HTERT RPE-1 (cell line): Measurements from ENCODE around the gene NOLC1.
"Not testable (repeated sequence)": the region's sequence is repeated elsewhere in the genome, so short reads cannot be mapped to it uniquely, and the experiment has no call there.

Experiments used
- in situ Hi-C: fragments of 300-500 bp; cut with MboI; formaldehyde crosslinking; loops from 4 replicates; pipeline ENCODE4 v1.14.3; 2020; ENCODE audit warnings: low sequenced_read_pairs

NOLC1 gene

DNA sequence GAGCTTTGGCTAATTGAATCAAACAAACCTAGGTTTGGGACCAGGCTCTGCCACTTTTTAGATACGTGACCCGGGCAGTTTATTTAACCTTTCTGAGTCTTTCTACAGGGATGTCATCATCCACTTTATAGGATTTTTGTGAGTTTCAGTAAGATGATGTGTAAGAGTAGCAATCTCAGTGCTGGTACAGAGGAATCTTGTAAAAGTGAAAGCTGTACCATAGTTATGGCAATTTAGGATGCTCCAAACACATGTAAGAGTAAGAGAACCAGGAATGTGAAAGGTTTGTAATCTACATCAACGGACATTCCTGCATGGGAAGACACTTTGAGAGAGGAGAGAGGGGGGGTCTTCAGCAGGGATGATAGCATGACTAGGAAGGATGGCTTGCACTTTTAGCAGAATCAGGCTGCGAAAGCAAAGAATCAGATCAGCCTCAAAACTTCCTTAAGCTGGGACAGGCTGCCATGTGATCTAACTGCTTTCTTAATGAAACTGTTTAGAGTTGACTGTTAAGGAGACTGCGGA, 968 bp downstream of the NOLC1 start:
- in situ Hi-C loops = no loop called here

- in situ Hi-C loops = no loop called here
Observed at GRCh38 chr10:102154466-102155116, 2.4 kb downstream of the NOLC1 start.

DNA sequence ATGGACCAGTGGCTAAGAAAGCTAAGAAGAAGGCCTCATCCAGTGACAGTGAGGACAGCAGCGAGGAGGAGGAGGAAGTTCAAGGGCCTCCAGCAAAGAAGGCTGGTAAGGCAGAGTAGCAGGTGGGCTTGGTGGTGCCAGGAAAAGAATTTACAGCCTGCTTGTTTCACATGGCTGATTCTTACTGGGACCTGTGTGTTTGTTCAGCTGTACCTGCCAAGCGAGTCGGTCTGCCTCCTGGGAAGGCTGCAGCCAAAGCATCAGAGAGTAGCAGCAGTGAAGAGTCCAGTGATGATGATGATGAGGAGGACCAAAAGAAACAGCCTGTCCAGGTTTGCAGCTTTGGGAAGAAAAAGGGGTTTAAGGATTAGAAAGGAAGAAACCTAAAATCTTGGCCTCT, 5.0 kb downstream of the NOLC1 start:
- in situ Hi-C loops = no loop called here

- in situ Hi-C loops = no loop called here
Observed at GRCh38 chr10:102159051-102159597, 6.9 kb downstream of the NOLC1 start.

DNA sequence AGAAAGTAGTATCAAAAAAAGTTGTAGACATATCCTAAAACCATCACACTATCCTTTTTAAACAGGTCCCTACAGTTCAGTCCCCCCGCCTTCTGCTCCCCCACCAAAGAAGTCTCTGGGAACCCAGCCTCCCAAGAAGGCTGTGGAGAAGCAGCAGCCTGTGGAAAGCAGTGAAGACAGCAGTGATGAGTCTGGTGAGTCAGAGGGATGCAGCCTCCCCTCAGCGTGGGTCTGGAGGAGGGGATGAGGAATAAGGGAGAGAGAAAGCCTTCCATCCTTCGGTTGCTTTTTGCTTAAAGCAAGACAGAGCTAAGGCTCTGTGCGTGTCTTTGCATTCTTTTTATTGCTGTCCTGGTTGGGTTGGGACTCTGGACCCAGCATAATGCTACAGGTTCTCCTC, 7.6 kb downstream of the NOLC1 start:
- in situ Hi-C loops = no loop called here

DNA sequence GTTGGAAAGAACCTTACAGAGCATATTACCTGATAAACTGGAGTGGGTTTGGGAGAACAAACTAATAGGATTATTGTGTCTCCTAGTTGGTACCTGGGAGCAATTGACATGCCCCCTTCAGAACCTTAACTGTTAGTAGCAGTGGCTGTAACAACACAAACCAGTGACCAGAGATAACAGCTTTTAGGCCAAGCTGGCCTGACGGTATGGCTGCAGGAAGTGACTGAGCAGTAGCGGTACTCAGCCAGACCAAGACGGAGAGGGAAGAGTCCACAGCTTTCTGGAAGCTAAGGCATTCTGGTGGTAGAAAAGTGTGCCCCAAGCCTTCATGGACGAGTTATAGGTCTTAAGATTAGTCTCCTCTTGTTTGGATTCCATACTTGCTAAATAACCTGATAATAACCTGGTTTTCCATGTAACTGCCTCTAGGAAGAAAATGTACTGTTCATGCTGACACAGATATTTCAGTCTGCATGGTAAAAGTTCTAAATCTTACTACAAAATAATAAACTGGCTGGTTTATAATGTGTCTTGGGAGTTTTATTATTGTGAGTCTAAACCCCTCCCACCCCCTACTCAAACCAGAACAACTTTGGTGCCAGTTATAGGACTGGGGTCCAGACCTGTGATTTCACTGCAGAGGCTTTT, 11.3 kb downstream of the NOLC1 start:
- in situ Hi-C loops = no loop called here

GRCh38 chr10:102167861-102168260, 15.7 kb downstream of the NOLC1 start:
- in situ Hi-C loops = no loop called here

- in situ Hi-C loops = no loop called here
Observed at GRCh38 chr10:102170602-102171001, 18.4 kb downstream of the NOLC1 start.

- in situ Hi-C loops = no loop called here
Observed at GRCh38 chr10:102172288-102172687, 20.1 kb downstream of the NOLC1 start.

DNA sequence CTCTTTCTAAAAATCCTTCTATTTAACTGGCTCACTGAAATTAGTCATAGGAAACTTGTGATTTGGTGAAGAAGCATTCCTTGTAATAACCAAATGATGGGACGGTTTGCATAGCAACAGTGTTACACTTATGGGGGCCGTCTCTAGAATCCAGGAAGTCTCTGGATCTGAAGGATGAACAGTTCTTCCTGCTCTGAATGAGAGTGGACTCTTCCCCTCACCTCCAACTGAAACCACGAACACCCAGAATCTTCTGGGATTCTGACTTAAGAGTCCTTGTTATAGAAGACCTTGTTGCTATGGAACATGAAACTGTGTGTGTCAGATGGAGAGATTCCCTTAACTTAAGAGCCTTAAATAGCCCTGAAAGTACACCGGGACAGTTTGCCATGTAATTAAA, 23.2 kb downstream of the NOLC1 start:
- in situ Hi-C loops = no loop called here

- in situ Hi-C loops = no loop called here
Observed at GRCh38 chr10:102184606-102185005, 32.4 kb downstream of the NOLC1 start.

DNA sequence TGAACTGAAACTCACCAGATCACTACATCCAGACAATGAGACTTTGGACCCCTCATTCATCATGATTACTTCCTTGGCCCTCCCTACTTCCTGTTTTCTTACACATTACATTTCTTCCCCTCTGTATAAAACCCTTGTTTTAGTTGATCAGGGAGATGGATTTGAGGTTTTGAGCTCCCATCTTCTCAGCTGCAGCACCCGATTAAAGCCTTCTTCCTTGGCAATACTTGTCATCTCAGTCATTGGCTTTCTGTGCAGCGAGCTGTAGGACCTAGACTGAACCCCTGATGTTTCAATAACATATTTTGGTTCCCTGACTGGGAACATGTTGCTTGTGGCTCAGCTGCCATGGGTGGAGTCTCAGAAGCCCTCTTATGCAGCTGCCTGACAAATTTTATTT, 33.1 kb downstream of the NOLC1 start:
- in situ Hi-C loops = no loop called here

DNA sequence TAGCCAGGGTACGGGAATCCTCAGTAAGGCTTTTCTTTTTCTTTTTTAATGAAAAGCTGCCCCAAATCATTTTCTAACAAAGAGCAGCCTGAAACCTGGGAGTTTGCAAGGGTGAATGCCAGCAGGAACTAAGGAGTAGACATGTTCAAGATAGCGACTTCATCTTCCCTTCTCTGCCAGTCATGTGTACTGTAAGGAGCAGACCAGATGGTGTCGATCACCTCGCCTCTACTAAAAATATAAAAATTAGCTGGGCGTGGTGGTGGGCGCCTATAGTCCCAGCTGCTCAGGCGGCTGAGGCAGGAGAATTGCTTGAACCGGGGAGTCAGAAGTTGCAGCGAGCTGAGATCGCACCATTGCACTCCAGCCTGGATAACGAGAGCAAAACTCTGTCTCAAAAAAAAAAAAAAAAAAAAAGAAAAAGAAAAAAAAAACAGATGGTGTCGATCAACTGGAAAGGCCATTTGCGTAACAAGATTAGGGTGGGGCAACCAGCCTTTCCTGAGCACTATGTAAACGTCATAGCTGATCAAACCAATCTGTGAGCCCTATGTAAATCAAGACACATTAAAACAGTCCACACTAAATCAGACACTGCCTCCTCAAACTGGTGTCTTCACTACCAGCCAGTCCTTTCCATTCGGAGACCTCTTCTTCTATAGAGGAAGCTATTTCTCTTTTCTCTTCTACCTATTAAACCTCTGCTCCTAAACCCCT, 33.8 kb downstream of the NOLC1 start:
- in situ Hi-C loops = no loop called here

DNA sequence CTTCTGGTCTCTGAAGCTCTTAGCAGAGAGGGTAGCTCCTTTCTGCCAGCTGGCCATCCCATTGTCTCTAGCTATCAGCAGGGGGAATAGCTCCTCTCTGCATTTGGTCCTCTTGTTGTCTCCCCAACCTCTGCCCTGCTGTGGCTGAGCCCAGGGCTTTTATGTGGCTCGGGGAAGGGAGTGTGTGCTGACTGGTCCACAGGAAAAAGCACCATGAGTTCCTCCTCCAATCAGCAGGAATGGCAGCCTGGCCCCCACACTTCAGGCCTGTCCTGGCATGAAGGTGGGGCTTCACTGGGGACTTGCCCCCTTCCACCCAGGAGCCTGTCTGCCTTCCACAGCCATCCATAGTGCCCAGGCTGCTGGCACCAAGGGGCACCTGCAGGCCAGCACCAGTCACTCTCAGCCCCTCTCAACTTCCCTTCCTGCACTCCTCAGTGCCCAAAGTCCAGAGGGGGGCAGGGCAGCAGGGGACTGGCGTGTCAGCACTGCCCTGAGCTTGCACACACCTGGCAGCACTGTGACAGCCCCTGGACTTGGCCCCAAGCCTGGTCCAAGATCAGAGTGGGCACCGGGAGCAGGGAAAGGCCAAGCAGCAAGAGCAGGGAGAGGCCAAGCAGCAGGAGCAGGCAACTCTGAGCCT, 36.2 kb downstream of the NOLC1 start:
- in situ Hi-C loops = no loop called here

- in situ Hi-C loops = not testable (repeated sequence)
Observed at GRCh38 chr10:102188941-102189898, 37.0 kb downstream of the NOLC1 start.

DNA sequence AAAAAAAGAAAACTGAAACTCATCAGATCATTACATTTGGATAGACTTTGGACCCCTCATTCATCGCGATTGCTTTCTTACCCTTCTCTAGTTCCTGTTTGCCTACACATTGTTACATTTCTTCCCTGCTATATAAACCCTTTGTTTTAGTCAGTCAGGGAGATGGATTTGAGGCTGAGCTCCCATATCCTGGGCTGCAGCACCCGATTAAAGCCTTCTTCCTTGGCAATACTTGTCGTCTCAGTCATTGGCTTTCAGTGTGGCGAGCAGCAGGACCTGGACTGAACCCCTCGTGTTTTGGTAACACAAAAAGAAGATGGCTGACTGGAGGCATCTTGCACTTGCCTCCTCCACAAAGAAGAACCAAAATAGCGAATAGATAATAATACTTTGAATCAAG, 39.8 kb downstream of the NOLC1 start:
- in situ Hi-C loops = no loop called here

DNA sequence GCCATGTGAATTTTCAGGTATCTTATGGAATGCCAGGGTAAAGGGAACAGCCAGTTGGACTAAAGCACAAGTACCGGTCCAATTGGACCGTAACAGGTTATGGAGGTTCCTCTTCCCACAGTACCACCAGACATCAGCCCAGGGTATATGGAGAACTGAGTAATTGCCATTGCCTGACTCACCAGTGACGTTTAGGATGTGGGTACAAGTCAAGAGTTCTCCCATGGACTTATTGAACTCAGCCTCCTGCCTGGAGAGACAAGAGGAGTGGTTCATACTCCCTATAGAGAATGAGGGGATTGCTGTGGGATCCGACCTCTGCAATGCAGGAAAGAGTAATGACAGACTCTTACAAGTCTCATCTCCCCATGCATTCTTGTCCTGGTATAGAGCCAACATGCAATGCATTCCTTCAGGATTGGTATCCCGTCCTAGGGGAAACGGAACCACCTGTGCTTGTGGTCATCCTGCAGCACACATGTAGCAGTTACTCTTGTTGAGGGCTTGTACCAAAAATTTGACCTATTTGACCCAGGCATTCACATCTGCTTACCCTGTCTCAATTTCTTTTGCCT, 43.2 kb downstream of the NOLC1 start:
- in situ Hi-C loops = no loop called here

GRCh38 chr10:102196893-102197292, 44.7 kb downstream of the NOLC1 start:
- in situ Hi-C loops = no loop called here

DNA sequence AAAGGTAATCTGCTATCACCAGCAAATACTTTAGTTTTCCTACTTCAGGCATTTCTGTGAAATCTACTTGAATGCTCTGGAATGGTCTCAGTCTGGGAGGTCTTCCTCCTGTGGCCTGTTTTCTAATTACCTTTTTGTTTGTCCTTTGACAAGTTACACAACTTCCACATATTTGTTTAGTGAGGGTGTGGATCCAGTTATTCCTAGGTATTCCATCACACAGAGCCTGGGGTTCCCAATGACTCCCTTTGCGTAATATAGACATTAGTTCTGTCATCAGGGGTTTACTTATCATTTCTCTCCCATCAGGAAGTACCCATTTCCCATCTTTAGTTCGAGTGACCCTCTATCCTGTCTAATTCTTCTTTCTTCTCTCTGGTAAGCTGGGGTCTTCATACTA, 45.8 kb downstream of the NOLC1 start:
- in situ Hi-C loops = no loop called here
